ENCODE data around the gene FGF18. TPM values are rescaled to one million over a fixed set of nuclear protein-coding genes. Genes with fewer than 3 reads are reported as not detected.

FGF18 gene
- total and polyA plus RNA-seq, 4 donors = 0.08 TPM; not detected in 3

Small RNA genes within 50 kb of the gene (small RNA-seq; reads per million reads assigned to genes)
- 0.86 reads per million, percentile 74 among the genes with 10 or more reads in this experiment for gene MIR3912

Other genes with a start within 250 kb of the FGF18 start
- not detected for gene TLX3, start 110.4 kb upstream of the FGF18 start, total RNA-seq
- gene TLX3, start 110.4 kb upstream of the FGF18 start, polyA plus RNA-seq = not detected
- 100 to 1,000 TPM; 186 to 539 TPM for gene NPM1, start 31.8 kb upstream of the FGF18 start, total RNA-seq
- gene NPM1, start 31.8 kb upstream of the FGF18 start, polyA plus RNA-seq = 100 to 1,000 TPM; 133 to 959 TPM